IPS-15b (cell line): ENCODE measurements around the gene ZNF200.

Experiments used
- H3K27me3 ChIP-seq: one replicate; pipeline ENCODE4 v1.6.1; 2013; ENCODE audit warnings: low read length; ENCODE audit not compliant: control insufficient read depth, insufficient read depth
- H3K36me3 ChIP-seq: one replicate; pipeline ENCODE4 v1.6.1; 2013; ENCODE audit warnings: low read length; ENCODE audit not compliant: control insufficient read depth, insufficient read depth
- H3K4me1 ChIP-seq: one replicate; pipeline ENCODE4 v1.6.1; 2013; ENCODE audit warnings: mild to moderate bottlenecking, low read length; ENCODE audit not compliant: control insufficient read depth, insufficient read depth
- H3K4me3 ChIP-seq: one replicate; pipeline ENCODE4 v1.5.1; 2013; ENCODE audit warnings: low read depth, low read length
- H3K9ac ChIP-seq: one replicate; pipeline ENCODE4 v1.6.1; 2013; ENCODE audit warnings: low read depth, mild to moderate bottlenecking, low read length
- H3K9me3 ChIP-seq: one replicate; pipeline ENCODE4 v1.6.1; 2013; ENCODE audit warnings: mild to moderate bottlenecking, low read length; ENCODE audit not compliant: control insufficient read depth, insufficient read depth

Gene ZNF200

GRCh38 chr16:3246876-3247275, 11.9 kb upstream of the ZNF200 start:
- Histone ChIP-seq H3K4me3 (no peak overlapping the region), H3K36me3 (no peaks in the 10 kb centered on the region), H3K27me3 (peaks cover 2% of the 10 kb centered on the region), H3K9me3 (no peaks in the 10 kb centered on the region), H3K9ac (no peak overlapping the region), H3K4me1 (no peaks in the 10 kb centered on the region)

- no peaks in the 10 kb centered on the region for H3K4me1 ChIP-seq
- no peaks in the 10 kb centered on the region for H3K36me3 ChIP-seq
- H3K27me3 ChIP-seq, result peaks cover 2% of the 10 kb centered on the region
- no peak overlapping the region for H3K4me3 ChIP-seq
- H3K9ac ChIP-seq, result no peak overlapping the region
- no peaks in the 10 kb centered on the region for H3K9me3 ChIP-seq
Measured at GRCh38 chr16:3246002-3246401, 11.0 kb upstream of the ZNF200 start.

- Histone ChIP-seq H3K9ac (no peak overlapping the region), H3K27me3 (peaks cover 1% of the 10 kb centered on the region), H3K9me3 (no peaks in the 10 kb centered on the region), H3K36me3 (no peaks in the 10 kb centered on the region), H3K4me1 (no peaks in the 10 kb centered on the region), H3K4me3 (no peak overlapping the region)
Measured at GRCh38 chr16:3243882-3244281, 8.9 kb upstream of the ZNF200 start.

- no peak overlapping the region for H3K4me3 ChIP-seq
- H3K27me3 ChIP-seq, result no peaks in the 10 kb centered on the region
Measured at GRCh38 chr16:3242709-3243108, 7.8 kb upstream of the ZNF200 start.

GRCh38 chr16:3241761-3242160, 6.8 kb upstream of the ZNF200 start:
- H3K9me3 ChIP-seq, result no peaks in the 10 kb centered on the region
- H3K36me3 ChIP-seq, result no peaks in the 10 kb centered on the region
- no peak overlapping the region for H3K9ac ChIP-seq
- H3K4me3 ChIP-seq, result no peak overlapping the region
- H3K4me1 ChIP-seq, result peaks cover 2% of the 10 kb centered on the region
- H3K27me3 ChIP-seq, result no peaks in the 10 kb centered on the region

More at GRCh38 chr16:3242709-3243108, 7.8 kb upstream of the ZNF200 start:
- Histone ChIP-seq H3K9ac (no peak overlapping the region), H3K9me3 (no peaks in the 10 kb centered on the region), H3K4me1 (no peaks in the 10 kb centered on the region), H3K36me3 (no peaks in the 10 kb centered on the region)

- no peaks in the 10 kb centered on the region for H3K9me3 ChIP-seq
- H3K4me3 ChIP-seq, result peak overlapping the region; percentile 8
- H3K9ac ChIP-seq, result no peak overlapping the region
- peaks cover 9% of the 10 kb centered on the region for H3K36me3 ChIP-seq
- peaks cover 2% of the 10 kb centered on the region for H3K4me1 ChIP-seq
- H3K27me3 ChIP-seq, result no peaks in the 10 kb centered on the region
Measured at GRCh38 chr16:3235856-3236669, 1.1 kb upstream of the ZNF200 start.

- peaks cover 18% of the 10 kb centered on the region for H3K36me3 ChIP-seq
- H3K9ac ChIP-seq, result peak overlapping the region; percentile 87
- H3K4me3 ChIP-seq, result peak overlapping the region; percentile 96
- peaks cover 2% of the 10 kb centered on the region for H3K4me1 ChIP-seq
- H3K27me3 ChIP-seq, result no peaks in the 10 kb centered on the region
- H3K9me3 ChIP-seq, result no peaks in the 10 kb centered on the region
Measured at GRCh38 chr16:3234543-3234856, 458 bp downstream of the ZNF200 start.

- Histone ChIP-seq H3K4me3 (no peak overlapping the region), H3K27me3 (no peaks in the 10 kb centered on the region), H3K9ac (no peak overlapping the region), H3K9me3 (peaks cover 17% of the 10 kb centered on the region), H3K36me3 (peaks cover 19% of the 10 kb centered on the region), H3K4me1 (no peaks in the 10 kb centered on the region)
Measured at GRCh38 chr16:3223913-3224515, 10.9 kb downstream of the ZNF200 start.

GRCh38 chr16:3220839-3221238, 14.1 kb downstream of the ZNF200 start:
- H3K9ac ChIP-seq, result no peak overlapping the region
- no peak overlapping the region for H3K4me3 ChIP-seq
- peaks cover 11% of the 10 kb centered on the region for H3K36me3 ChIP-seq
- H3K4me1 ChIP-seq, result no peaks in the 10 kb centered on the region
- H3K27me3 ChIP-seq, result no peaks in the 10 kb centered on the region
- H3K9me3 ChIP-seq, result peaks cover 17% of the 10 kb centered on the region

GRCh38 chr16:3216263-3216640, 18.7 kb downstream of the ZNF200 start:
- H3K36me3 ChIP-seq, result no peaks in the 10 kb centered on the region
- H3K9me3 ChIP-seq, result no peaks in the 10 kb centered on the region
- no peaks in the 10 kb centered on the region for H3K27me3 ChIP-seq
- no peaks in the 10 kb centered on the region for H3K4me1 ChIP-seq
- H3K4me3 ChIP-seq, result no peak overlapping the region
- no peak overlapping the region for H3K9ac ChIP-seq

GRCh38 chr16:3215601-3216262, 19.2 kb downstream of the ZNF200 start:
- H3K36me3 ChIP-seq, result no peaks in the 10 kb centered on the region
- H3K9me3 ChIP-seq, result no peaks in the 10 kb centered on the region
- H3K4me3 ChIP-seq, result no peak overlapping the region
- no peak overlapping the region for H3K9ac ChIP-seq
- no peaks in the 10 kb centered on the region for H3K27me3 ChIP-seq
- H3K4me1 ChIP-seq, result no peaks in the 10 kb centered on the region
